ENCODE results near the gene RNU5D-1.

DNA sequence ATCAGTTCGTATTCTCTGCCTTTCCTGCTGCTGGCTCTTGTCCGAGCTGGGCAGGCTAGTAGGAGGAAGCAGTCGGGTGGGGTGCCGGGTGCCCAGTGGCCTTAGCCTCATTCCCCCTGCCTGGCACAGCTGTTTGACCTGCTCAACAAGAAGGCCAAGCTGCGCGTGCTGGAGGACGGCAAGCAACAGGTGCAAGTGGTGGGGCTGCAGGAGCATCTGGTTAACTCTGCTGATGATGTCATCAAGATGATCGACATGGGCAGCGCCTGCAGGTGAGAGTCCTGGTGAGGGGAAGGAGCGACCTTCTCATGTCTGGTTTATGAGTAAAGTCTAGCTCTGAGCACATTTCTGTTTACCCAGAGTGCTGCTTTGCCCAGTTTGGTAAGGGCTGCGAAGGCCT is 28.1 kb upstream of the RNU5D-1 start:
- TF ChIP-seq POLR2AphosphoS5 (IDR thresholded peaks at IDR 0.05): no peak
- TF ChIP-seq, protein P1, sequence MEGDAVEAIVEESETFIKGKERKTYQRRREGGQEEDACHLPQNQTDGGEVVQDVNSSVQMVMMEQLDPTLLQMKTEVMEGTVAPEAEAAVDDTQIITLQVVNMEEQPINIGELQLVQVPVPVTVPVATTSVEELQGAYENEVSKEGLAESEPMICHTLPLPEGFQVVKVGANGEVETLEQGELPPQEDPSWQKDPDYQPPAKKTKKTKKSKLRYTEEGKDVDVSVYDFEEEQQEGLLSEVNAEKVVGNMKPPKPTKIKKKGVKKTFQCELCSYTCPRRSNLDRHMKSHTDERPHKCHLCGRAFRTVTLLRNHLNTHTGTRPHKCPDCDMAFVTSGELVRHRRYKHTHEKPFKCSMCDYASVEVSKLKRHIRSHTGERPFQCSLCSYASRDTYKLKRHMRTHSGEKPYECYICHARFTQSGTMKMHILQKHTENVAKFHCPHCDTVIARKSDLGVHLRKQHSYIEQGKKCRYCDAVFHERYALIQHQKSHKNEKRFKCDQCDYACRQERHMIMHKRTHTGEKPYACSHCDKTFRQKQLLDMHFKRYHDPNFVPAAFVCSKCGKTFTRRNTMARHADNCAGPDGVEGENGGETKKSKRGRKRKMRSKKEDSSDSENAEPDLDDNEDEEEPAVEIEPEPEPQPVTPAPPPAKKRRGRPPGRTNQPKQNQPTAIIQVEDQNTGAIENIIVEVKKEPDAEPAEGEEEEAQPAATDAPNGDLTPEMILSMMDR (IDR thresholded peaks at IDR 0.05): no peak

All from suprapubic skin (tissue), 3 donors.